Measurements from ENCODE around the gene OTULINL.

The OTULINL gene

DNA sequence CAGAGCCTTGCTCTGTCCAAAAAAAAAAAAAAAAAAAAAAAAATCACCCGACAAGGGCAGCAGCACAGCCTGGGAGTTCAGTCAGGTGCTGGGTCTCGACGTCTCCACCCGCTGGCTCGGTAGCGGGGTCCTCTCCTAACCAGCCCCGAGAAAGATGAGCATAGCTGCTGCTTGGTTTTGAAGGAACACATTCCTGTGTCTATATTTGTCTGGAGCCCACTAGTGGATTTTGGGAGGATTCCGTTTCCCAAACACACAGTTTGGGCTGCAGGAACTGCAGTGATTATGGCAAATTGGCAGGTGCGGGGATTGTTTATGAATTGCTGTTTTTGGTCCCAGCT is 1.2 kb downstream of the OTULINL start:
- H3F3A ChIP-seq (ENCODE audit: insufficient read depth): no peaks in the 10 kb centered on the region

DNA sequence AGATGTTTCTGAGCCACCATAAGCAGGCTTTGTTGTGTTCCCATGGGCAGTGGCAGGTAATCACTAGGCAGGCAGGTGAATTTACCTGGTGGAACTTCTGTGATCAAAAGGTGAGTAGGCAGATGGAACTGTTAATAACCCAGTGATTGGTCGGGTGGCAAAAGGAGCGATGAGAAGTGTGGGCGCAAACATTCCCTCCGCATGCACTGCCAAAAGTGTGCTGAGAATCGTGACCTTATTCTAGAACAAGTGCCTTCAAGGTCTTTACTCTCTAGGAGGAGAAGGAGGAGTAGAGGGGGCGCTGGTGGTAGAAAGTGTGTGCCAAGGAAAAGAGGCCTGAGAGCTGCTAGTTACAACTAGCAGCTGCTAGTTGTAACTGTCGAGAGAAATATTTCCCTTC is 3.3 kb downstream of the OTULINL start:
- Histone ChIP-seq H3K36me3 (ENCODE audit: low read length) (no peaks in the 10 kb centered on the region), H3F3A (ENCODE audit: insufficient read depth) (no peaks in the 10 kb centered on the region), H3K79me2 (ENCODE audit: insufficient read depth, low read length) (no peaks in the 10 kb centered on the region), H3K27ac (ENCODE audit: low read depth, low read length) (no peak overlapping the region), H3K9me3 (ENCODE audit: insufficient read depth, low read length) (no peaks in the 10 kb centered on the region), H3K27me3 (ENCODE audit: low read length) (no peaks in the 10 kb centered on the region), H3K4me3 (ENCODE audit: insufficient read depth, low read length, poor library complexity, severe bottlenecking) (no peak overlapping the region), H4K20me1 (ENCODE audit: low read depth, low read length) (peaks cover 8% of the 10 kb centered on the region; the same call in 1 of the 2 replicates), H2AFZ (ENCODE audit: low read depth, low read length, severe bottlenecking) (no peak overlapping the region), H3K9ac (ENCODE audit: low read length) (no peak overlapping the region), H3K4me2 (ENCODE audit: low read depth, low read length, poor library complexity, severe bottlenecking) (no peak overlapping the region), H3K9me2 (replicated peaks; ENCODE audit: insufficient read depth, low read length) (no peaks in the 10 kb centered on the region)
- TF ChIP-seq, protein P1, sequence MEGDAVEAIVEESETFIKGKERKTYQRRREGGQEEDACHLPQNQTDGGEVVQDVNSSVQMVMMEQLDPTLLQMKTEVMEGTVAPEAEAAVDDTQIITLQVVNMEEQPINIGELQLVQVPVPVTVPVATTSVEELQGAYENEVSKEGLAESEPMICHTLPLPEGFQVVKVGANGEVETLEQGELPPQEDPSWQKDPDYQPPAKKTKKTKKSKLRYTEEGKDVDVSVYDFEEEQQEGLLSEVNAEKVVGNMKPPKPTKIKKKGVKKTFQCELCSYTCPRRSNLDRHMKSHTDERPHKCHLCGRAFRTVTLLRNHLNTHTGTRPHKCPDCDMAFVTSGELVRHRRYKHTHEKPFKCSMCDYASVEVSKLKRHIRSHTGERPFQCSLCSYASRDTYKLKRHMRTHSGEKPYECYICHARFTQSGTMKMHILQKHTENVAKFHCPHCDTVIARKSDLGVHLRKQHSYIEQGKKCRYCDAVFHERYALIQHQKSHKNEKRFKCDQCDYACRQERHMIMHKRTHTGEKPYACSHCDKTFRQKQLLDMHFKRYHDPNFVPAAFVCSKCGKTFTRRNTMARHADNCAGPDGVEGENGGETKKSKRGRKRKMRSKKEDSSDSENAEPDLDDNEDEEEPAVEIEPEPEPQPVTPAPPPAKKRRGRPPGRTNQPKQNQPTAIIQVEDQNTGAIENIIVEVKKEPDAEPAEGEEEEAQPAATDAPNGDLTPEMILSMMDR (IDR thresholded peaks at IDR 0.05; ENCODE audit: insufficient read depth, low read length, poor library complexity, severe bottlenecking): no peak
- no peak for TF ChIP-seq EZH2phosphoT487 (conservative IDR thresholded peaks at IDR 0.05; ENCODE audit: low read length)

More for the DNA sequence above, 1.2 kb downstream of the OTULINL start:
- Histone ChIP-seq H3K27ac (ENCODE audit: low read depth, low read length) (no peak overlapping the region), H3K9me2 (replicated peaks; ENCODE audit: insufficient read depth, low read length) (no peaks in the 10 kb centered on the region), H3K9me3 (ENCODE audit: insufficient read depth, low read length) (no peaks in the 10 kb centered on the region), H3K27me3 (ENCODE audit: low read length) (no peaks in the 10 kb centered on the region), H3K79me2 (ENCODE audit: insufficient read depth, low read length) (no peaks in the 10 kb centered on the region), H3K9ac (ENCODE audit: low read length) (no peak overlapping the region), H3K36me3 (ENCODE audit: low read length) (no peaks in the 10 kb centered on the region), H3K4me2 (ENCODE audit: low read depth, low read length, poor library complexity, severe bottlenecking) (peak overlapping the region; percentile 75), H3K4me3 (ENCODE audit: insufficient read depth, low read length, poor library complexity, severe bottlenecking) (no peak overlapping the region), H2AFZ (ENCODE audit: low read depth, low read length, severe bottlenecking) (no peak overlapping the region), H4K20me1 (ENCODE audit: low read depth, low read length) (peaks cover 8% of the 10 kb centered on the region; the same call in 1 of the 2 replicates)
- TF ChIP-seq, protein P1 (IDR thresholded peaks at IDR 0.05; ENCODE audit: insufficient read depth, low read length, poor library complexity, severe bottlenecking): no peak
- TF ChIP-seq EZH2phosphoT487 (conservative IDR thresholded peaks at IDR 0.05; ENCODE audit: low read length): no peak

DNA sequence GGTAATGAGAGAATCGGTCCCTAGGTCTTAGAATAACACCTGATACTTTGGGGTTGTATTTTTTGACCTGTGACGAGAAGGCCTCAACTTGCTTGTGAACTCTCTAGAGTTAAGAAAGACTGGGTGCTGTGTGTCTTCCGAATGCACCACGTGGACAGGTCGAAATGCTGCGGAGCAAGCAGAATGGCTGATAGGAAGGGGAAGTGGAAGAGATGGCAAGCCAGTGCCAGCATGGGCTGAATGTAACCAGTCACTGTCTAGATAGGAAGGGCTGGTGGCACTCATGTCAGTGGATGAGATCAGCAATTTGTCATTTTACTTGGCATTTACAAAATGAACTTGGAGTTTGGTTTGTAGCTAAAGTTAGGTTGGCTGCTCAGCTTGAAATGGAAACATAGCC is 5.6 kb downstream of the OTULINL start:
- Histone ChIP-seq H2AFZ (ENCODE audit: low read depth, low read length, severe bottlenecking) (no peak overlapping the region), H3F3A (ENCODE audit: insufficient read depth) (no peaks in the 10 kb centered on the region), H3K36me3 (ENCODE audit: low read length) (no peaks in the 10 kb centered on the region), H4K20me1 (ENCODE audit: low read depth, low read length) (peaks cover 8% of the 10 kb centered on the region; the same call in 1 of the 2 replicates), H3K27ac (ENCODE audit: low read depth, low read length) (no peak overlapping the region), H3K9ac (ENCODE audit: low read length) (no peak overlapping the region), H3K4me3 (ENCODE audit: insufficient read depth, low read length, poor library complexity, severe bottlenecking) (no peak overlapping the region), H3K4me2 (ENCODE audit: low read depth, low read length, poor library complexity, severe bottlenecking) (no peak overlapping the region), H3K79me2 (ENCODE audit: insufficient read depth, low read length) (no peaks in the 10 kb centered on the region), H3K9me2 (replicated peaks; ENCODE audit: insufficient read depth, low read length) (no peaks in the 10 kb centered on the region), H3K9me3 (ENCODE audit: insufficient read depth, low read length) (no peaks in the 10 kb centered on the region), H3K27me3 (ENCODE audit: low read length) (no peaks in the 10 kb centered on the region)
- no peak for TF ChIP-seq EZH2phosphoT487 (conservative IDR thresholded peaks at IDR 0.05; ENCODE audit: low read length)
- TF ChIP-seq, protein P1 (IDR thresholded peaks at IDR 0.05; ENCODE audit: insufficient read depth, low read length, poor library complexity, severe bottlenecking): no peak

All from SU-DHL-6 (cell line).